GM18909 (cell line): Measurements from ENCODE around the gene UPB1.
"Not testable (repeated sequence)": the region's sequence is repeated elsewhere in the genome, so short reads cannot be mapped to it uniquely, and the experiment has no call there.

Experiments
- ATAC-seq: cut with Tn5 transposase; IDR thresholded peaks from one replicate; pipeline ENCODE4 v1.9.1; 2021; ENCODE audit warnings: mild to moderate bottlenecking; ENCODE audit not compliant: unreplicated experiment, poor library complexity

Gene UPB1

DNA sequence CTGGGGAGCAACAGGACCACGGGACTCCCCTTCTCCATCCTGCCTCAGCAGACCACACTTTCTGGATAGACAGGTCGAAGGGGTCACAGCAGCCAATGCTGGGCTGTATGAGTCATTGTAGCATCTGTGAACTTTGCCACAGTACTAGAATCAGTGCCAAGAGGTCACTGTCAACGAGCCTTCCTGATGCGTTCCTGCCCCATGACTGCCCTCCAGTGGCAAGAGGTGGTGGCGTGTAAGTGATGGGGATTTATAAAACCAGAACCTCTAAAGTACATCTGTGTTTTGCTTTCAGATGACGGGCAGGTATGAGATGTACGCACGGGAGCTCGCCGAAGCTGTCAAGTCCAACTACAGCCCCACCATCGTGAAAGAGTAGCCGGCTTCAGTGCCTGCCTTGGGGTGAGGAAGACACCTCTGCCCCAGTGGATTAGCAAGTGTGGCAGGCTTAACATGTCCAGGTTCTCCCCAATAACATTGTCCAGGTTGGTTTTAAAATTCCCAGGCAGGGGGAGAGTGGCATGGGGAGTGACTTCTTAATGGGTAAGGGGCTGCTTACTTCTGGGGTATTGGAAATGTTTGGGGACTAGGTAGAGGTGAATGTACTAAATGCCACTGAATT lies 30.4 kb downstream of the UPB1 start:
- ATAC-seq: peak; percentile 59

DNA sequence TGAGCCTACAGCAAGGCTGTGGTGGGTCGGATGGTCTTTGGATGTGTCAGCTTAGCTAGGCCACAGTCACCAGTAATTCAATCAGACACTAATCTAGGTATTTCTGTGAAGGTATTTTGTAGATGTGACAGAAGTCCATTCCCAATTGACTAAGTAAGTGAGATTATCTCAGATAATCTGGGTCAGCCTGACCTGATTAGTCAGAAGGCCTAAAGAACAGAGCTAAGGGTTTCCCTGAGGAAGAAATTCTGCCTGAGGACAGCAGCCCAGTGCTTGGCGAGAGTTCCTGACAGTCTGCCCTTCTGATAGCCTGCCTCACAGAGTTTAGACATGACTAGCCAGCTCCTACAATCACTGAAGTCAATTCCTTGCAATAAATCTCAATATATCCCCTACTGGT lies 31.1 kb downstream of the UPB1 start:
- no peak for ATAC-seq

DNA sequence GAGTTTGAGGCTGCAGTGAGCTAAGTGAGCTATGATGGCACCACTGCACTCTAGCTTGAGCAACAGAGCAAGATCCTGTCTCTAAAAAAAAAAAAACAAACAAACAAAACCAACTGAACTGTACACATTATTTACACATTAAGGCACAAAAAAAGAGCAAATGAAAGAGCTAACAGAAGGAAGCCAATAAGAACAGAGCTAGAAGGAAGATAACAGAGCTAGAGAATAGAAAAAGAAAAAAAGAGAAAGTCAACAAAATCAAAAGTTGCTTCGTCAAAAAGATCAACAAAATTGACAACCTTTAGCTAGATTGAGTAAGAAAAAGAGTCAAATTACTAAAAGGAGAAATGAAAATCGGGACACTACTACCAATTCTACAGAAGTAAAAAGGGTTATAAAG lies 34.8 kb downstream of the UPB1 start:
- no peak for ATAC-seq

DNA sequence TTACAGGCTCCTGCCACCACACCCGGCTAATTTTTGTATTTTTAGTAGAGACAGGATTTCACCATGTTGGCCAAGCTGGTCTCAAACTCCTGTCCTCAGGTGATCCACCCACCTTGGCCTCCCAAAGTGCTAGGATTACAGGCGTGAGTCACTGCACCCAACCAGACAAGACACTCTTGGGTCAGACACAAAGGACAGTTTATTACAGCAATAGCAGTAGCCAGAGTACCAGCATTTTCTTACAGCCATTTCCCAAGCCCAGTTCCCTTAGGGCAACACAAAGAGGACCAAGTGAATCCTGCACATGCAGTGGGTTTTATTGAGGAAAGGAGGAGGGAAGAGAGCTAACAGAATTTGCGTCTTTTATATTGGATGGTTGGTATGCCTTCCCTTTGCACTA lies 35.8 kb downstream of the UPB1 start:
- ATAC-seq: not testable (repeated sequence)

GRCh38 chr22:24532075-24532474 lies 36.9 kb downstream of the UPB1 start:
- no peak for ATAC-seq

GRCh38 chr22:24535348-24535747 lies 40.2 kb downstream of the UPB1 start:
- ATAC-seq: no peak

- no peak for ATAC-seq
These were observed 41.0 kb downstream of the UPB1 start for GRCh38 chr22:24536089-24536488.

DNA sequence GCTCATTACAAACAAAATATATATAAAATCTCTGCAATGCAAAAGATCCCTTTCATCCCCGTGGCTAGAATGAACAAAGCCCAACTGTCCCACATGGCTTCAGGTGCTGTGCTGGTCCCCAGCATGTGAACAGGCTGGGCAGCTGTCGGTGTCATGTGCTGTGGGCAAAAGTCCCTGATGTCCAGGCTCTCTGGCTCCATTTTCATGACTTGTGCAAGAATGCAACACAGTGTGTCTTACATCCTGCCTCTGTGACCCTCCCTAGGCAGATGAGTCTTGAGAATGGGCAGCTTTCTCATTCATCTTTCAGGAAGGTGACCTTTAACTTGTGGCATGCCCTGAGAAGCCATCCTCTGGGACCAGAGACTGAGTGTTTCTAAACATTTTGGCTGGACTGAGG lies 45.3 kb downstream of the UPB1 start:
- ATAC-seq: no peak

DNA sequence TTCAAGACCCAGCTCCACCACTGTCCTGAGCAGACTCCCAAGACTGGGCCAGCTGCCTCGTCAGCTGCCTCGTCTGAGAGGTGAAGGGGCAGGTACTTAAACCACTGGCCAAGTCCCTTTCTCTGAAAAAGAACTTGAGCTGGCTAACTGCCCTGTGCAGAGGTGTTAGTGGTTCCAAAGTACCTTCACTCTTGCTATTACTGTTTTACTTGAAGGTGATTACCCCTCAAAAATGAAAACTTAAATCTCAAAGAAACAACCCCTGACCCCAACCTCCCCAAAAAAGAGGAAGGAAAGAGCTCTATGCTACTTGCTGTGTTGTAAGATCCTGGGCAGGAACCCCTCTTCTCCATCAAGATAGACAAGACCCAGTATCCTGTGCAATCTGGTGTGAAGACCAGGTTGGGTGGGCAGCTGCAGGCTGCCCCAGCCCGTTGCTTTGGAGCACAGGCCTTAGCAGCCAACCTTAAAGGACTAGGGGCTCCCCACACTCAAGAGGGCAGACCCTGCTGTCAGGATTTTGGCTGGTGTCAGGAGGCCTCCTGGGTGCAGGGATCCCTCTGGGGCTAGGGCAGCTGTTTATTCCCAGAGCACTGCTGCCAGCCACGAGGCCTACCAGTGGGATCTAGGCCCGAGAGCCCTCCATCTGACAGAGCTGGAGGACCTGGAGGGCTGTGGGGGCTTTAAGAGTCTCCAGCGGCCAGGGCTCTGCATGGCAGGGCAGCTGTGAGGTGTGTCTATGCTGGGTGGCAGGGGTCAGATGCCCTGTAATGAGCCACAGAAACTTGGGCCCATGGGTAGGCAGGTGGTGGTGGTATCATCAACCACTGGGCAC lies 46.8 kb downstream of the UPB1 start:
- no peak for ATAC-seq

- ATAC-seq: no peak
These were observed 47.5 kb downstream of the UPB1 start for GRCh38 chr22:24542641-24543040.

- no peak for ATAC-seq
These were observed 48.1 kb downstream of the UPB1 start for GRCh38 chr22:24543185-24543601.

- no peak for ATAC-seq
These were observed 48.6 kb downstream of the UPB1 start for GRCh38 chr22:24543679-24544243.

GRCh38 chr22:24548812-24549211 lies 53.7 kb downstream of the UPB1 start:
- ATAC-seq: no peak

DNA sequence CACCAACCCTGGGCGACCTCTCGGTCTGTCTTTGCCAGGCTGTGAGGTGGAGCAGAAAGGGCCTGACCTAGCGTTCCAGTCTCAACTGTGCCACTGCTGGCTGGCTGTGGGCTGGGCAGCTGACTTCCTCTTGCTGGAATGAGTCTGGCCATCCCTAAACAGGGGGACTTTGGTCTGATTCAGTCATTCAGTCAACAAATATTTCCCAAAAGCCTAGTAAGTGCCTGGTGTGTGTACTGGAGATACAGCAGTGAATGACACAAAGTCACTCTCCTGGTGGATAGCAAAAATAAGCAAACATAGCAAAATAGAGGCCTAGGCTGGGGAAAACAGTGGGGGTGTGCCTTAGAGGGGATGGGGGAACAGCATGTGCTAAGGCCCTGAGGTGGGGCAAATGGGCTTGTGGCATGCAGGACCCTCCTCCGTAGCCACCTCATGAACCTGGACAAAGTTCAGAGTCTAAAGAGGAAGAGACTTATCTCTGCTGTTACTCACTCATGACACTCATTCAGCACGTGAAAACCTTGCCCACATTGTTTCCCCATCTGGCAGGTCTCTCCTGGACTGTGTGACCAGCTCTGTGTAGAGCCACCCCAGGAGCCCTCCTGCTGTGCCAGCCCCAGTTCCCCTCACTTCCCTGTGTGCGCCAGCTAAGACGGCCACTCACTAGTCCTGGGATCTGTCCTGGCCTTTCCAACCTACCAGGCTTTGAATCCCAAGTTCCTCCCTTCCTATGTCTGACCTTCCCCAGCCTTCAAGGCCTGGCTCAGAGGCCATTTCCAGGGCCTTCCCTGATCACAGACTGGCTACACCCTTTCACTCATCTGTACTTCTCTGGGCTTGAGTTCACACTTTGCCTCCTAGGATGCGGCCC lies 55.1 kb downstream of the UPB1 start:
- no peak for ATAC-seq

GRCh38 chr22:24550902-24551435 lies 55.8 kb downstream of the UPB1 start:
- ATAC-seq: no peak

DNA sequence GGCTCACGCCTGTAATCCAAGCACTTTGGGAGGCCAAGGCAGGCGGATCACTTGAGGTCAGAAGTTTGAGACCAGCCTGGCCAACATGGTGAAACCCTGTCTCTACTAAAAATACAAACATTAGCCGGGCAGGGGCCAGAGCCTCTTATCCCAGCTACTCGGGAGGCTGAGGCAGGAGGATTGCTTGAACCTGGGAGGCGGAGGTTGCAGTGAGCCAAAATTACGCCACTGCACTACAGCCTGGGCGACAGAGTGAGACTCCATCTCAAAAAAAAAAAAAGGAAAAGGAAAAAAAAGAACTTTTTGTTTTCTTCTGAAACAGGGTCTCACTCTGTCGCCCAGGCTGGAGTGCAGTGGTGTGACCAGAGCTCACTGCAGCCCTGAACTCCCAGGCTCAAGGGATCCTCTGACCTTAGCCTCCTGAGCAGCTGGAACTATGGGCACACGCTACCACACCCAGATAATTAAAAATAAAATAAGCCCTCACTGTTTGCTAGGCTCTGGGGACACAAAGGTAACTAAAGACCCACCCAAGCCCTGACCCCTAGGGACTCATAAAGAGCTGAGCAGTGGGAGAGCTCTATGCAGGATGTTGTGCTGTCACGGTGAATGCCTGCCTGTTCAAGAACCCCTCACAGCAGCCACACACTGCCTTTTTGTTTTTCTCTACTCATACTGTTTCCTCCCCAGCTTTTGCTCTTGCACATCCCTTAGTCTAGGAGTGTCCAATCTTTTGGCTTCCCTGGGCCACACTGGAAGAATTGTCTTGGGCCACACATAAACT lies 57.6 kb downstream of the UPB1 start:
- not testable (repeated sequence) for ATAC-seq

DNA sequence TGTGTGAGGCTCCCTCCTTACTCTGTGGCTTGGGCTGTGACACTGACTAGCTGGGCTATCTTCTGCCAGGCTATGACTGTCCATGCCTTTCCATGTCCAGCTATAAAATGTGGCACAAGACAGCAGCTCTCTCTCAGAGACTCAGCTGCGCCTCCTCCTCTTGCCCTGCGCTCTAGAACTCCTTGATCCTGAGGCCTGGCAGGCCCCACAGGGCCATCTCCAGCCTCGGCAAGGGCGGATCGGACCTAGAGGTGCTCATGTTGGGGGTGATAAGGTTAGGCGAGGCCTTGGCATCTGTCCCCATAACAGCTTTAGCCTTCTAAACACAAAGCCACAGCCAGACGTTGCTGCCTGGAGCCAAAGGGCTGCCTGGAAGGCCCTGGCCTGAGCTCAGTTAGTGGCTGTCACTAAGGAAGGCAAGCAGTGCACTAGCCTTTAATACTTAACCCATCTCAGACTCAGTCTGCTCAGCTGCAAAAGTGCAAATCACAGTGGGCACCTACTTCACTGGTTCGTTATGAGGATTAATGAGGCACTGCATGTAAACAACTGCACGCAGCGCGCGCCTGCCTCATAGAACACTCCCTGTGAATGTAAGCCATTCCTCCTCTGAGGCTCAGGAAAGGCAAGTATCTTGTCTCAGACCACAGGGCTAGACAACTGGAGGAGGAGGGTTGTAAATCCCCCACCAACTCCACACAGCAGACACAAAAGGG lies 58.6 kb downstream of the UPB1 start:
- ATAC-seq: no peak

- ATAC-seq: peak; percentile 12
These were observed 59.4 kb downstream of the UPB1 start, which contains the start of gene GUCD1 for GRCh38 chr22:24554313-24555164. TSS of gene GUCD1 (minus strand) at chr22:24555138. CDS start at chr22:24554991, 147 bp downstream.
